Mesendoderm (in vitro differentiated cells): ENCODE results near the gene TPCN1.

Experiments used
- DNase-seq: peaks from one replicate; pipeline ENCODE4 v3.0.0; 2013
- H2AK5ac ChIP-seq: 2 replicates; pipeline ENCODE4 v1.6.1; 2013; ENCODE audit warnings: low read length, inconsistent platforms
- H2BK120ac ChIP-seq: 2 replicates; pipeline ENCODE4 v1.6.1; 2013; ENCODE audit warnings: low read depth, mild to moderate bottlenecking, low read length, moderate library complexity, mixed read lengths
- H2BK15ac ChIP-seq: replicated peaks from 2 replicates; pipeline ENCODE4 v1.6.1; 2013; ENCODE audit warnings: low read depth, mild to moderate bottlenecking, moderate library complexity
- H2BK5ac ChIP-seq: 2 replicates; pipeline ENCODE4 v1.6.1; 2013; ENCODE audit warnings: low read length, inconsistent platforms
- H3K18ac ChIP-seq: 2 replicates; pipeline ENCODE4 v1.6.1; 2013; ENCODE audit warnings: mild to moderate bottlenecking, low read length, mixed read lengths
- H3K23ac ChIP-seq: one replicate; pipeline ENCODE4 v1.6.1; 2013; ENCODE audit warnings: low read length
- H3K27ac ChIP-seq: 2 replicates; pipeline ENCODE4 v1.5.1; 2013; ENCODE audit warnings: low read depth, mild to moderate bottlenecking, inconsistent platforms, low read length, moderate library complexity
- H3K27me3 ChIP-seq: 2 replicates; pipeline ENCODE4 v1.6.1; 2013; ENCODE audit warnings: low read length, control low read depth, mild to moderate bottlenecking, inconsistent platforms; ENCODE audit not compliant: insufficient read depth, poor library complexity
- H3K36me3 ChIP-seq: 2 replicates; pipeline ENCODE4 v1.6.1; 2013; ENCODE audit warnings: low read length, inconsistent platforms; ENCODE audit not compliant: control insufficient read depth, insufficient read depth
- H3K4ac ChIP-seq: one replicate; pipeline ENCODE4 v1.6.1; 2013; ENCODE audit warnings: low read depth, mild to moderate bottlenecking, low read length, moderate library complexity
- H3K4me1 ChIP-seq: 2 replicates; pipeline ENCODE4 v1.6.1; 2013; ENCODE audit warnings: low read depth, low read length, inconsistent platforms; ENCODE audit not compliant: control insufficient read depth
- H3K4me2 ChIP-seq: 2 replicates; pipeline ENCODE4 v1.6.1; 2013; ENCODE audit warnings: low read length
- H3K4me3 ChIP-seq: 2 replicates; pipeline ENCODE4 v1.5.1; 2013; ENCODE audit warnings: mild to moderate bottlenecking, low read length
- H3K56ac ChIP-seq: one replicate; pipeline ENCODE4 v1.6.1; 2013; ENCODE audit warnings: low read length
- H3K79me1 ChIP-seq: 2 replicates; pipeline ENCODE4 v1.6.1; 2013; ENCODE audit warnings: low read length, inconsistent platforms
- H3K79me2 ChIP-seq: 2 replicates; pipeline ENCODE4 v1.6.1; 2013; ENCODE audit warnings: mild to moderate bottlenecking, low read length; ENCODE audit not compliant: control insufficient read depth, insufficient read depth
- H3K9ac ChIP-seq: 2 replicates; pipeline ENCODE4 v1.6.1; 2013; ENCODE audit warnings: low read length, inconsistent platforms
- H4K5ac ChIP-seq: one replicate; pipeline ENCODE4 v1.6.1; 2013; ENCODE audit warnings: low read length
- H4K8ac ChIP-seq: one replicate; pipeline ENCODE4 v1.6.1; 2013; ENCODE audit warnings: low read depth, mild to moderate bottlenecking, control low read depth, low read length, moderate library complexity
- WGBS: extraction: QIAGEN DNeasy Blood & Tissue Kit; methylation state at CpG from one replicate; pipeline ENCODE4 v1.1.7; 2013; ENCODE audit warnings: low lambda C conversion rate, missing lambda C conversion rate; ENCODE audit not compliant: insufficient coverage; ENCODE audit errors: extremely low coverage; 5-methylcytosine and 5-hydroxymethylcytosine counted together

The TPCN1 gene

GRCh38 chr12:113318900-113319628 lies 97.8 kb downstream of the TPCN1 start:
- H2BK120ac ChIP-seq: no peak overlapping the region
- no peak overlapping the region for H2BK15ac ChIP-seq
- H4K5ac ChIP-seq: no peak overlapping the region
- H2BK5ac ChIP-seq: no peak overlapping the region
- H3K36me3 ChIP-seq: peaks cover 2% of the 10 kb centered on the region
- H3K4me3 ChIP-seq: no peak overlapping the region
- H3K4ac ChIP-seq: no peak overlapping the region
- no peak overlapping the region for H2AK5ac ChIP-seq
- no peak overlapping the region for H4K8ac ChIP-seq
- WGBS: no CpG with 5 or more reads among the region's 15 CpGs
- no peak overlapping the region for H3K9ac ChIP-seq
- no peak overlapping the region for H3K18ac ChIP-seq
- no peaks in the 10 kb centered on the region for H3K79me1 ChIP-seq
- H3K4me2 ChIP-seq: no peak overlapping the region
- H3K27ac ChIP-seq: no peak overlapping the region
- no peak overlapping the region for H3K56ac ChIP-seq
- no peaks in the 10 kb centered on the region for H3K79me2 ChIP-seq
- DNase-seq: no peak
- H3K4me1 ChIP-seq: no peaks in the 10 kb centered on the region
- no peak overlapping the region for H3K23ac ChIP-seq
- H3K27me3 ChIP-seq: no peaks in the 10 kb centered on the region

GRCh38 chr12:113320401-113320800 lies 99.1 kb downstream of the TPCN1 start:
- no peaks in the 10 kb centered on the region for H3K27me3 ChIP-seq
- no peaks in the 10 kb centered on the region for H3K79me2 ChIP-seq
- no peaks in the 10 kb centered on the region for H3K79me1 ChIP-seq
- no peak overlapping the region for H3K56ac ChIP-seq
- H3K23ac ChIP-seq: no peak overlapping the region
- H2BK120ac ChIP-seq: no peak overlapping the region
- H4K5ac ChIP-seq: no peak overlapping the region
- WGBS: no CpG with 5 or more reads among the region's 12 CpGs
- peaks cover 2% of the 10 kb centered on the region for H3K36me3 ChIP-seq
- H3K18ac ChIP-seq: no peak overlapping the region
- H3K9ac ChIP-seq: no peak overlapping the region
- no peak overlapping the region for H2BK5ac ChIP-seq
- no peak overlapping the region for H2AK5ac ChIP-seq
- H3K4me2 ChIP-seq: no peak overlapping the region
- no peak overlapping the region for H4K8ac ChIP-seq
- H3K4me3 ChIP-seq: no peak overlapping the region
- H3K27ac ChIP-seq: no peak overlapping the region
- DNase-seq: no peak
- H3K4ac ChIP-seq: no peak overlapping the region
- H2BK15ac ChIP-seq: no peak overlapping the region
- H3K4me1 ChIP-seq: no peaks in the 10 kb centered on the region

- Histone ChIP-seq H3K4me2 (no peak overlapping the region), H3K27me3 (no peaks in the 10 kb centered on the region), H2BK120ac (no peak overlapping the region), H3K27ac (no peak overlapping the region), H3K23ac (no peak overlapping the region), H2BK15ac (no peak overlapping the region), H2BK5ac (no peak overlapping the region), H3K4ac (no peak overlapping the region), H3K4me1 (no peaks in the 10 kb centered on the region), H3K79me1 (no peaks in the 10 kb centered on the region), H3K56ac (no peak overlapping the region), H2AK5ac (no peak overlapping the region), H3K79me2 (no peaks in the 10 kb centered on the region), H3K4me3 (no peak overlapping the region), H3K36me3 (peaks cover 2% of the 10 kb centered on the region), H4K5ac (no peak overlapping the region), H3K9ac (no peak overlapping the region), H3K18ac (no peak overlapping the region), H4K8ac (no peak overlapping the region)
- WGBS: no CpG with 5 or more reads among the region's 2 CpGs
- DNase-seq: no peak
Observed at GRCh38 chr12:113322343-113322742, 101.1 kb downstream of the TPCN1 start.

- no peak for DNase-seq
- WGBS: no CpG with 5 or more reads among the region's 3 CpGs
- Histone ChIP-seq H3K36me3 (no peaks in the 10 kb centered on the region), H4K8ac (no peak overlapping the region), H3K79me1 (no peaks in the 10 kb centered on the region), H3K56ac (no peak overlapping the region), H3K4me3 (no peak overlapping the region), H3K4me1 (no peaks in the 10 kb centered on the region), H3K79me2 (no peaks in the 10 kb centered on the region), H4K5ac (no peak overlapping the region), H3K4me2 (no peak overlapping the region), H2BK15ac (no peak overlapping the region), H2AK5ac (no peak overlapping the region), H3K4ac (no peak overlapping the region), H3K9ac (no peak overlapping the region), H2BK5ac (no peak overlapping the region), H2BK120ac (no peak overlapping the region), H3K27me3 (no peaks in the 10 kb centered on the region), H3K23ac (no peak overlapping the region), H3K18ac (no peak overlapping the region), H3K27ac (no peak overlapping the region)
Observed at GRCh38 chr12:113325916-113326315, 104.7 kb downstream of the TPCN1 start.

GRCh38 chr12:113326775-113327395 lies 105.6 kb downstream of the TPCN1 start:
- Histone ChIP-seq H3K36me3 (no peaks in the 10 kb centered on the region), H3K4ac (no peak overlapping the region), H2BK15ac (no peak overlapping the region), H3K79me2 (no peaks in the 10 kb centered on the region), H3K56ac (no peak overlapping the region), H4K5ac (no peak overlapping the region), H3K4me1 (no peaks in the 10 kb centered on the region), H3K4me2 (no peak overlapping the region), H3K27ac (no peak overlapping the region), H3K4me3 (no peak overlapping the region), H3K23ac (no peak overlapping the region), H3K27me3 (no peaks in the 10 kb centered on the region), H2BK5ac (no peak overlapping the region), H2AK5ac (no peak overlapping the region), H3K79me1 (no peaks in the 10 kb centered on the region), H4K8ac (no peak overlapping the region), H3K9ac (no peak overlapping the region), H2BK120ac (no peak overlapping the region), H3K18ac (no peak overlapping the region)
- DNase-seq: no peak
- WGBS: no CpG with 5 or more reads among the region's 4 CpGs
